ENCODE data around the gene ACTL7B. TPM values are rescaled to one million over a fixed set of nuclear protein-coding genes. Genes with fewer than 3 reads are reported as not detected.

ACTL7B gene
- total RNA-seq, 2 donors from 2014 or later, result 0.26 TPM; not detected in 1

- intact Hi-C loops (cut with DNase I), result no loop called here
- H3K4me1 ChIP-seq, result no peaks in the 10 kb centered on the region
- no peak overlapping the region for H3K27ac ChIP-seq
- ATAC-seq (no peak), DNase-seq (no peak)
- no peaks in the 10 kb centered on the region for H3K27me3 ChIP-seq
- no peaks in the 10 kb centered on the region for H3K36me3 ChIP-seq (replicated peaks in 1 of 2; ENCODE audit: insufficient read depth in 1 of 2, low read depth in 2 of 2)
- 90 to 96% methylated on average over 10 to 56 of the region's 59 CpGs for WGBS, 2 donors
- TF ChIP-seq CTCF (IDR thresholded peaks at IDR 0.05) (no peak), POLR2A (IDR thresholded peaks at IDR 0.05) (no peak)
- no peak overlapping the region for H3K4me3 ChIP-seq
- H3K9me3 ChIP-seq, result no peaks in the 10 kb centered on the region
Observed at GRCh38 chr9:108854641-108855528, 901 bp downstream of the ACTL7B start.

GRCh38 chr9:108854094-108854493 lies 1.7 kb downstream of the ACTL7B start:
- intact Hi-C loops (cut with DNase I), result no loop called here
- TF ChIP-seq CTCF (IDR thresholded peaks at IDR 0.05) (no peak), POLR2A (IDR thresholded peaks at IDR 0.05) (no peak)
- no peaks in the 10 kb centered on the region for H3K4me1 ChIP-seq

GRCh38 chr9:108852079-108852478 lies 3.7 kb downstream of the ACTL7B start:
- Histone ChIP-seq H3K27ac (no peak overlapping the region), H3K4me3 (no peak overlapping the region), H3K36me3 (replicated peaks in 1 of 2; ENCODE audit: insufficient read depth in 1 of 2, low read depth in 2 of 2) (no peaks in the 10 kb centered on the region), H3K9me3 (no peaks in the 10 kb centered on the region), H3K4me1 (no peaks in the 10 kb centered on the region), H3K27me3 (no peaks in the 10 kb centered on the region)
- DNase-seq, result no peak
- TF ChIP-seq POLR2A (IDR thresholded peaks at IDR 0.05), result no peak
- no peak for TF ChIP-seq CTCF (IDR thresholded peaks at IDR 0.05)
- no peak for ATAC-seq
- 6 to 16% methylated on average over 1 of the region's 1 CpG for WGBS, 2 donors
- intact Hi-C loops (cut with DNase I), result no loop called here

More at GRCh38 chr9:108854094-108854493, 1.7 kb downstream of the ACTL7B start:
- H3K4me3 ChIP-seq, result no peak overlapping the region
- WGBS, 2 donors, result 74 to 96% methylated on average over 3 of the region's 3 CpGs
- no peaks in the 10 kb centered on the region for H3K9me3 ChIP-seq
- no peaks in the 10 kb centered on the region for H3K27me3 ChIP-seq
- DNase-seq (no peak), ATAC-seq (no peak)
- no peaks in the 10 kb centered on the region for H3K36me3 ChIP-seq (replicated peaks in 1 of 2; ENCODE audit: insufficient read depth in 1 of 2, low read depth in 2 of 2)
- H3K27ac ChIP-seq, result no peak overlapping the region

- 58 to 66% methylated on average over 3 of the region's 3 CpGs for WGBS, 2 donors
- intact Hi-C loops (cut with DNase I), result no loop called here
- H3K27ac ChIP-seq, result no peak overlapping the region
- no peaks in the 10 kb centered on the region for H3K36me3 ChIP-seq (replicated peaks in 1 of 2; ENCODE audit: insufficient read depth in 1 of 2, low read depth in 2 of 2)
- no peak overlapping the region for H3K4me3 ChIP-seq
- ATAC-seq (no peak), DNase-seq (no peak)
- no peaks in the 10 kb centered on the region for H3K27me3 ChIP-seq
- no peak for TF ChIP-seq CTCF (IDR thresholded peaks at IDR 0.05)
- no peak for TF ChIP-seq POLR2A (IDR thresholded peaks at IDR 0.05)
- H3K9me3 ChIP-seq, result no peaks in the 10 kb centered on the region
- H3K4me1 ChIP-seq, result no peaks in the 10 kb centered on the region
Observed at GRCh38 chr9:108851138-108851537, 4.6 kb downstream of the ACTL7B start.

Measured in body of pancreas (tissue), 4 donors.